ENCODE data around the gene OR51S1. TPM values are rescaled to one million over a fixed set of nuclear protein-coding genes. Genes with fewer than 3 reads are reported as not detected.
"Not testable (repeated sequence)": the region's sequence is repeated elsewhere in the genome, so short reads cannot be mapped to it uniquely, and the experiment has no call there.

Gene OR51S1
- total RNA-seq, 2 donors from 2014 or later = not detected

- ATAC-seq (no peak), DNase-seq (no peak)
- intact Hi-C loops (cut with DNase I, micrococcal nuclease) = no loop called here
Observed at GRCh38 chr11:4825132-4825531, 23.9 kb downstream of the OR51S1 start.

GRCh38 chr11:4821021-4821420 lies 28.0 kb downstream of the OR51S1 start, which contains the start of gene OR51F2:
TSS of gene OR51F2 (plus strand) at chr11:4821321. CDS start at chr11:4821422, 101 bp downstream.
- ATAC-seq (no peak), DNase-seq (no peak)
- intact Hi-C loops (cut with DNase I, micrococcal nuclease) = no loop called here

- ATAC-seq (no peak), DNase-seq (no peak)
- intact Hi-C loops (cut with DNase I, micrococcal nuclease) = no loop called here
Observed at GRCh38 chr11:4809246-4809645, 39.8 kb downstream of the OR51S1 start.

GRCh38 chr11:4808476-4808875 lies 40.5 kb downstream of the OR51S1 start:
- DNase-seq (no peak), ATAC-seq (no peak)
- intact Hi-C loops (cut with DNase I, micrococcal nuclease) = no loop called here

- ATAC-seq (no peak), DNase-seq (no peak)
- intact Hi-C loops (cut with DNase I, micrococcal nuclease) = no loop called here
Observed at GRCh38 chr11:4804280-4804679, 44.7 kb downstream of the OR51S1 start, which contains the start of gene OR52R1. TSS of gene OR52R1 (minus strand) at chr11:4804380. CDS start at chr11:4804380, 0 bp downstream.

GRCh38 chr11:4801316-4801715 lies 47.7 kb downstream of the OR51S1 start:
- DNase-seq; intact Hi-C loops (cut with DNase I, micrococcal nuclease); ATAC-seq: not testable (repeated sequence)

- intact Hi-C loops (cut with DNase I, micrococcal nuclease) = no loop called here
- no peak for ATAC-seq
Observed at GRCh38 chr11:4798427-4799183, 50.4 kb downstream of the OR51S1 start.

More at GRCh38 chr11:4798427-4799183, 50.4 kb downstream of the OR51S1 start:
- DNase-seq = no peak

Other genes starting within 250 kb of the OR51S1 start
- 10 to 100 TPM; 17.6 to 18.6 TPM for gene TRIM68, start 241.0 kb downstream of the OR51S1 start, total RNA-seq
- not detected for gene OR51D1, start 211.7 kb downstream of the OR51S1 start, total RNA-seq
- gene OR51E1, start 205.2 kb downstream of the OR51S1 start, total RNA-seq = 1 to 10 TPM in 1 of 2 donors, under 1 TPM in 1; 0.64 to 1.3 TPM
- gene OR51E2, start 151.4 kb downstream of the OR51S1 start, total RNA-seq = under 1 TPM; 0.18 to 0.84 TPM
- gene MMP26, start 144.4 kb downstream of the OR51S1 start, total RNA-seq = not detected
- gene OR51F1, start 79.3 kb downstream of the OR51S1 start, total RNA-seq = not detected
- gene OR52R1, start 44.8 kb downstream of the OR51S1 start, total RNA-seq = not detected
- not detected for gene OR51F2, start 27.9 kb downstream of the OR51S1 start, total RNA-seq
- gene OR51T1, start 32.7 kb upstream of the OR51S1 start, total RNA-seq = not detected
- gene OR51A7, start 54.6 kb upstream of the OR51S1 start, total RNA-seq = not detected
- gene OR51G2, start 70.1 kb upstream of the OR51S1 start, total RNA-seq = not detected
- not detected for gene OR51G1, start 75.1 kb upstream of the OR51S1 start, total RNA-seq
- gene OR51A4, start 98.4 kb upstream of the OR51S1 start, total RNA-seq = not detected
- gene OR51A2, start 106.5 kb upstream of the OR51S1 start, total RNA-seq = not detected
- gene OR51L1, start 145.6 kb upstream of the OR51S1 start, total RNA-seq = not detected
- gene OR52J3, start 197.3 kb upstream of the OR51S1 start, total RNA-seq = not detected
- not detected for gene OR52E2, start 210.4 kb upstream of the OR51S1 start, total RNA-seq
- not detected for gene OR52E1, start 220.4 kb upstream of the OR51S1 start, total RNA-seq